Heart right ventricle (tissue), 16 donors: ENCODE measurements around the gene HMCN2. TPM values are rescaled to one million over a fixed set of nuclear protein-coding genes. Genes with fewer than 3 reads are reported as not detected.

ENCODE experiments used
- ATAC-seq, 8 donors: fragments of 200-7000 bp; cut with Tn5 transposase; one replicate each; pipeline ENCODE4 v1.9.1; 2020; ENCODE audit warnings: mild to moderate bottlenecking in 8 of 8, moderate library complexity in 8 of 8, moderate number of reproducible peaks in 1 of 8
- DNase-seq, 2 donors: peaks; one replicate each; pipeline ENCODE4 v3.0.0-alpha.2; 2020
- H3K27ac ChIP-seq, 10 donors: fragments of 200-600 bp; sonication (generic) in 2 of 10; one replicate each; pipeline versions ENCODE4 v1.5.0 to v1.8.0; 2020 to 2022; ENCODE audit warnings: mild to moderate bottlenecking in 3 of 10
- H3K27me3 ChIP-seq, 7 donors: fragments of 200-600 bp; one replicate each; pipeline ENCODE4 v1.8.0; 2021 to 2022; ENCODE audit warnings: mild to moderate bottlenecking in 2 of 7
- H3K36me3 ChIP-seq, 9 donors: fragments of 200-600 bp; sonication (generic) in 1 of 9; one replicate each; pipeline versions ENCODE4 v1.5.0 to v1.8.0; 2020 to 2022; ENCODE audit warnings: mild to moderate bottlenecking in 2 of 9
- H3K4me1 ChIP-seq, 9 donors: fragments of 200-600 bp; sonication (generic) in 1 of 9; one replicate each; pipeline versions ENCODE4 v1.5.0 to v1.8.0; 2020 to 2022; ENCODE audit warnings: mild to moderate bottlenecking in 4 of 9
- H3K4me3 ChIP-seq, 10 donors: fragments of 200-600 bp; sonication (generic) in 2 of 10; one replicate each; pipeline versions ENCODE4 v1.5.0 to v1.8.0; 2020 to 2022; ENCODE audit warnings: mild to moderate bottlenecking in 7 of 10, moderate library complexity in 2 of 10
- H3K9me3 ChIP-seq, 11 donors: fragments of 200-600 bp in 10 of 11; sonication (generic) in 2 of 11; one replicate each; pipeline versions ENCODE4 v1.5.0 to v1.8.0; 2013 to 2022; ENCODE audit warnings: mild to moderate bottlenecking in 2 of 11, control low read depth in 1 of 11, moderate library complexity in 1 of 11
- WGBS, 2 donors: extraction: QIAGEN DNeasy Blood & Tissue Kit; methylation state at CpG; one replicate each; pipeline ENCODE4 v1.1.7; 2013; ENCODE audit warnings: inconsistent platforms in 1 of 2; 5-methylcytosine and 5-hydroxymethylcytosine counted together
- intact Hi-C, 10 donors: fragments of 100-400 bp; cut with DNase I; formaldehyde crosslinking; loops; one replicate each; pipeline versions ENCODE4 v1.11.1 to v1.14.2; 2022
- polyA plus RNA-seq, 2 donors: library from polyadenylated mRNA; stranded (reverse); fragments of 200-250 nt; gene quantifications; one replicate each; pipeline ENCODE4 v1.2.3, GENCODE V29; 2013
- total RNA-seq, 10 donors: library from RNA; stranded (reverse); fragmentation: NEBNext Ultra II Directional in 3 of 10; extraction: Animal tissue kit (Norgen Biotek cat#: 25700) in 3 of 10; gene quantifications; one replicate each; pipeline versions ENCODE4 v1.2.1 to v1.2.4, GENCODE V29; 2021 to 2023
- TF ChIP-seq, protein P1 (sequence below), 9 donors: fragments of 200-600 bp; sonication (generic) in 2 of 9; IDR thresholded peaks; one replicate each; pipeline versions ENCODE4 v1.5.0 to v1.8.0; 2021 to 2022; ENCODE audit warnings: antibody characterized with exemption in 9 of 9, mild to moderate bottlenecking in 5 of 9, moderate library complexity in 1 of 9
- donor health status: Arrhythmogenic right ventricular cardiomyopathy.
- donor health status: ischemic (EF 13 %, LVEDD 7.1; RV severe dilation, severe dysfunction).
- donor health status: healthy with polysubstance abuse.
- donor health status: DM: no; HTN: yes; CAD: no.
- donor health status: DM: no; HTN: no; CAD: no.
- donor health status: ischemic (EF 25% LVEDD 6.9; RV normal size, moderate dysfunction).
- donor health status: ischemic (EF 25% LVEDD 5.7; RV mildly dilated, moderate dysfunction).
- donor health status: healthy.
- donor health status: DM: yes; HTN: yes; CAD: no.
- donor health status: Ischemic cardiomyopathy.
- donor health status: ischemic (EF 35%, LVEDD 5.7; RV mildly dilated, moderate dysfunction).
- donor health status: nonischemic (EF 11% LVEDD 7.7; RV severe dilation, severe dysfunction).
- donor health status: DM: yes; HTN: yes; CAD: no.
- donor health status: PGD.
- donor health status: ischemic (EF 29% LVEDD 5.4; RV normal size, mild dysfunction).
- donor health status: nonischemic (EF 23%, LVEDD 6.1; RV moderate dilation, normal function).

Gene HMCN2
- total and polyA plus RNA-seq, 12 donors, result 2.6 to 10.2 (median 4.9) TPM

DNA sequence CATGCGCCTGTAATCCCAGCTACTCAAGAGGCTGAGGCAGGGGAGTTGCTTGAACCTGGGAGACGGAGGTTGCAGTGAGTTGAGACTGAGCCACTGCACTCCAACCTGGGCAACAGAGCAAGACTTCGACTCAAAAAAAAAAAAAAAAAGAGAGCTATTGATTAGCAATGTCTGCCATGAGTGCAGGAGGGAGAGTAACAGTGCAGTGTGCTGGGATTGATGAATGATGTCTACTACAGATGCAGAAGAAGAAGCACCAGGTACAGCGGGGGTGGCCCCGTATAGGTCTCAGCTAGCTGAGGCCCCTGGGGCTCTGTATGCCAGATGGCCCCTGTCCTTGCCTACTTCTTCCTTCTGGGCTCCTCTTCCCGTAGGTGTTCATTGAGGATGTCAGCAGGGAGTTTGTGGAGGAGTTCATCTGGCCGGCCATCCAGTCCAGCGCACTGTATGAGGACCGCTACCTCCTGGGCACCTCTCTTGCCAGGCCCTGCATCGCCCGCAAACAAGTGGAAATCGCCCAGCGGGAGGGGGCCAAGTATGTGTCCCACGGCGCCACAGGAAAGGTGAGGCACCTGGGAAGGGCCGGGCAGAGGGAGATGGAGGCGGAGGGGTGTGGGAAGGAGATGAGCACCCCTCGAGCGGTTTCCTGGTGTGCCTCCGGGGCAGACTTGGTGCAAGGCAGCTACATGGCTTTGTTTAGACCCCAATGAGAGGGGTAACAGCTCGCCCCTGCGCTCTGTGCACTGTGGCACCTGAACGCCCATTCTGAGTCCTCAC is 192.7 kb downstream of the HMCN2 start:
- ATAC-seq (no peak), DNase-seq (no peak)
- H3K27ac ChIP-seq, result no peak overlapping the region
- no peak overlapping the region for H3K4me3 ChIP-seq
- 92 to 97% methylated on average over 23 of the region's 23 CpGs for WGBS, 2 donors
- no peaks in the 10 kb centered on the region for H3K27me3 ChIP-seq
- peaks cover 0 to 19% (median 0%) of the 10 kb centered on the region in 9 donors for H3K36me3 ChIP-seq
- H3K4me1 ChIP-seq, result peaks cover 6 to 36% (median 18%) of the 10 kb centered on the region in 9 donors
- intact Hi-C loops, result no loop called here
- no peaks in the 10 kb centered on the region for H3K9me3 ChIP-seq
- TF ChIP-seq, protein P1, sequence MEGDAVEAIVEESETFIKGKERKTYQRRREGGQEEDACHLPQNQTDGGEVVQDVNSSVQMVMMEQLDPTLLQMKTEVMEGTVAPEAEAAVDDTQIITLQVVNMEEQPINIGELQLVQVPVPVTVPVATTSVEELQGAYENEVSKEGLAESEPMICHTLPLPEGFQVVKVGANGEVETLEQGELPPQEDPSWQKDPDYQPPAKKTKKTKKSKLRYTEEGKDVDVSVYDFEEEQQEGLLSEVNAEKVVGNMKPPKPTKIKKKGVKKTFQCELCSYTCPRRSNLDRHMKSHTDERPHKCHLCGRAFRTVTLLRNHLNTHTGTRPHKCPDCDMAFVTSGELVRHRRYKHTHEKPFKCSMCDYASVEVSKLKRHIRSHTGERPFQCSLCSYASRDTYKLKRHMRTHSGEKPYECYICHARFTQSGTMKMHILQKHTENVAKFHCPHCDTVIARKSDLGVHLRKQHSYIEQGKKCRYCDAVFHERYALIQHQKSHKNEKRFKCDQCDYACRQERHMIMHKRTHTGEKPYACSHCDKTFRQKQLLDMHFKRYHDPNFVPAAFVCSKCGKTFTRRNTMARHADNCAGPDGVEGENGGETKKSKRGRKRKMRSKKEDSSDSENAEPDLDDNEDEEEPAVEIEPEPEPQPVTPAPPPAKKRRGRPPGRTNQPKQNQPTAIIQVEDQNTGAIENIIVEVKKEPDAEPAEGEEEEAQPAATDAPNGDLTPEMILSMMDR (IDR thresholded peaks at IDR 0.05), result no peak

GRCh38 chr9:130458804-130459067 is 193.2 kb downstream of the HMCN2 start:
- Histone ChIP-seq H3K4me1 (peaks cover under 1 to 30% (median 13%) of the 10 kb centered on the region in 9 donors), H3K27me3 (no peaks in the 10 kb centered on the region), H3K36me3 (peaks cover 0 to 24% (median 0%) of the 10 kb centered on the region in 9 donors), H3K27ac (no peak overlapping the region), H3K4me3 (no peak overlapping the region), H3K9me3 (no peaks in the 10 kb centered on the region)
- ATAC-seq (no peak), DNase-seq (no peak)
- TF ChIP-seq, protein P1 (IDR thresholded peaks at IDR 0.05), result no peak
- 84 to 90% methylated on average over 5 of the region's 5 CpGs for WGBS, 2 donors
- intact Hi-C loops, result no loop called here

DNA sequence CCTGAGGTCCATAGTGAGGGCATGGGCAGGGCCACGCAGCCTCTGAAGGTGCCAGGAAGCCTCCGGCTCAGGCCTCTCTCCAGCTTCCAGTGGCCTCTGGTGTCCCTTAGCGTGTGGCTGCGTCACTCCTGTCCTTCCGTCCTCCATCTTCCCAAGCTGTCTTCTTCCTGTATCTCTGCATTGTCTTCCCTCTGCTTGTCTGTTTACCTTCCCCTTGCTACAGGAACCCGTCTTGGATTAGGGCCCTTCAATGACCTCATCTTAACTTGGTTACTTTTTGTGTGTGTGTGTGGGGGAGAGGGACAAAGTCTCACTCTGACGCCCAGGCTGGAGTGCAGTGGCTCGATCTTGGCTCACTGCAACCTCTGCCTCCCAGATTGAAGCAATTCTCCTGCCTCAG is 193.6 kb downstream of the HMCN2 start:
- ATAC-seq (peak in 2 of 8 donors; percentile 28 to 36), DNase-seq (no peak)
- 65 to 68% methylated on average over 8 of the region's 8 CpGs for WGBS, 2 donors
- TF ChIP-seq, protein P1 (IDR thresholded peaks at IDR 0.05), result no peak
- Histone ChIP-seq H3K4me3 (no peak overlapping the region), H3K9me3 (no peaks in the 10 kb centered on the region), H3K27me3 (no peaks in the 10 kb centered on the region), H3K36me3 (peaks cover 0 to 28% (median 0%) of the 10 kb centered on the region in 9 donors), H3K4me1 (peaks cover 0 to 26% (median 11%) of the 10 kb centered on the region in 9 donors), H3K27ac (no peak overlapping the region)
- intact Hi-C loops, result no loop called here

DNA sequence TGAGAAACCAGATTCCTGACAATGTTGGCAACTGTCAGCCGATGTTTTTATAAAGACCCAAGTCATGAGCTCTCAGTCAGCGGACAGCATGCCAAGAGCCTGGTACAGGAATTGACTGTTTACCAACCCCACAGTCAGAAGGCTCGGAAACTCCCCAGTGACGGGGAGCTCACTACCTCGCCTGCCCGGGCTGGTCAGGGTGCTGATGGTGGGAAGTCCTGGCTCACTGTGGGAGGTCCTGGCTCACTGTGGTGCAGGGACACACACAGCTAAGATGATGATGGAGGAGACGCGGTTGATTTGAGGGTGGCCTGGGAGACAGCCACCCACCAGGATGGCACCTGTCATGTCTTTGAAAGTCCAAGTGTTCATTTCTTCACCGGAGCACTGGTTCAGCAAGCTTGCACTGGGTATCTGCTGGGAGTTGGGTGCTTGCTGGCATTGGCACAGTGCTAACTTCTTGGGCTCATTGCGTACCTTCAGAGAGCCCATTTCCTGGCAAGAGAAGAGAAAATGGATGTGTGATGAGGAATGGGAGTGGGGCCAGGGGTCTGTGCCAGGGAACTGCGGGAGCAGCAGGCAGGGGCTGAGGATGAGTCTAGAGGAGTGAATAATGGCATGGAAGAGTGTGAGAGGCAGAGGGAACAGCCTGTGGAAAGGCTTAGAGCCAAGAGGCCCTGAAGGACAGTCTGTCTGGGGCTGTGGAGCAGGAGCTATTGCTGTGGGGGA is 194.5 kb downstream of the HMCN2 start:
- Histone ChIP-seq H3K36me3 (peaks cover 0 to 36% (median 0%) of the 10 kb centered on the region in 9 donors), H3K4me1 (peaks cover 0 to 24% (median 11%) of the 10 kb centered on the region in 9 donors), H3K27ac (no peak overlapping the region), H3K4me3 (no peak overlapping the region), H3K9me3 (no peaks in the 10 kb centered on the region), H3K27me3 (no peaks in the 10 kb centered on the region)
- intact Hi-C loops, result loop anchor here in 6 of 10 donors (2.0 to 10.0 kb wide), 3 partner anchors 115 to 585 kb away; partner anchors contain the start of gene FUBP3 (in 1 of the 6)
- TF ChIP-seq, protein P1 (IDR thresholded peaks at IDR 0.05), result no peak
- 65 to 72% methylated on average over 11 of the region's 11 CpGs for WGBS, 2 donors
- no peak for DNase-seq
- peak in 6 of 8 donors; percentile 10 to 48 (median 26) for ATAC-seq
